Measurements from ENCODE around the gene BIN2.

Gene BIN2

GRCh38 chr12:51323966-51324895 lies at the start of gene BIN2:
BIN2 (minus strand) TSS chr12:51324174; CDS start chr12:51324102, 72 bp downstream.
- TF ChIP-seq, protein P1, sequence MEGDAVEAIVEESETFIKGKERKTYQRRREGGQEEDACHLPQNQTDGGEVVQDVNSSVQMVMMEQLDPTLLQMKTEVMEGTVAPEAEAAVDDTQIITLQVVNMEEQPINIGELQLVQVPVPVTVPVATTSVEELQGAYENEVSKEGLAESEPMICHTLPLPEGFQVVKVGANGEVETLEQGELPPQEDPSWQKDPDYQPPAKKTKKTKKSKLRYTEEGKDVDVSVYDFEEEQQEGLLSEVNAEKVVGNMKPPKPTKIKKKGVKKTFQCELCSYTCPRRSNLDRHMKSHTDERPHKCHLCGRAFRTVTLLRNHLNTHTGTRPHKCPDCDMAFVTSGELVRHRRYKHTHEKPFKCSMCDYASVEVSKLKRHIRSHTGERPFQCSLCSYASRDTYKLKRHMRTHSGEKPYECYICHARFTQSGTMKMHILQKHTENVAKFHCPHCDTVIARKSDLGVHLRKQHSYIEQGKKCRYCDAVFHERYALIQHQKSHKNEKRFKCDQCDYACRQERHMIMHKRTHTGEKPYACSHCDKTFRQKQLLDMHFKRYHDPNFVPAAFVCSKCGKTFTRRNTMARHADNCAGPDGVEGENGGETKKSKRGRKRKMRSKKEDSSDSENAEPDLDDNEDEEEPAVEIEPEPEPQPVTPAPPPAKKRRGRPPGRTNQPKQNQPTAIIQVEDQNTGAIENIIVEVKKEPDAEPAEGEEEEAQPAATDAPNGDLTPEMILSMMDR (IDR thresholded peaks at IDR 0.05; ENCODE audit: insufficient read depth, low read depth, low read length, missing control alignments), result no peak
- DNase-seq (ENCODE audit: low read depth), result peak; percentile 92
- peak within 1 kb of the TSS; percentile 61 for H3K4me3 ChIP-seq (ENCODE audit: low read depth, low read length)

DNA sequence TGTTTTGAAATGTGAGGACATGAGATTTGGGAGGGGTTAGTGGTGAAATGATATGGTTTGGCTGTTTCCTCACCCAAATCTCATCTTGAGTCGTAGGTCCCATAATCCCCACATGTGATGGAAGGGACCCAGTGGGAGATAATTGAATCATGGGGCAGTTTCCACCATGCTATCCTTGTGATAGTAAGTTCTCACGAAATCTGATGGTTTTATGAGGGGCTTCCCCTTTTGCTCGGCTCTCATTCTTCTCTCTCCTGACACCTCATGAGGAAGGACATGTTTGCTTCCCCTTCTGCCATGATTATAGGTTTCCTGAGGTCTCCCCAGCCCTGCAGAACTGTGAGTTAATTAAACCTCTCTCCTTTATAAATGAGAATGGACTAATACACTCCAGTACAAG lies 49.2 kb upstream of the BIN2 start:
- no peak overlapping the region for H3K4me3 ChIP-seq (ENCODE audit: low read depth, low read length)
- DNase-seq (ENCODE audit: low read depth), result no peak
- TF ChIP-seq, protein P1 (IDR thresholded peaks at IDR 0.05; ENCODE audit: insufficient read depth, low read depth, low read length, missing control alignments), result no peak

- TF ChIP-seq, protein P1 (IDR thresholded peaks at IDR 0.05; ENCODE audit: insufficient read depth, low read depth, low read length, missing control alignments), result no peak
- no peak overlapping the region for H3K4me3 ChIP-seq (ENCODE audit: low read depth, low read length)
- no peak for DNase-seq (ENCODE audit: low read depth)
These were observed 48.0 kb upstream of the BIN2 start for GRCh38 chr12:51372021-51372420.

DNA sequence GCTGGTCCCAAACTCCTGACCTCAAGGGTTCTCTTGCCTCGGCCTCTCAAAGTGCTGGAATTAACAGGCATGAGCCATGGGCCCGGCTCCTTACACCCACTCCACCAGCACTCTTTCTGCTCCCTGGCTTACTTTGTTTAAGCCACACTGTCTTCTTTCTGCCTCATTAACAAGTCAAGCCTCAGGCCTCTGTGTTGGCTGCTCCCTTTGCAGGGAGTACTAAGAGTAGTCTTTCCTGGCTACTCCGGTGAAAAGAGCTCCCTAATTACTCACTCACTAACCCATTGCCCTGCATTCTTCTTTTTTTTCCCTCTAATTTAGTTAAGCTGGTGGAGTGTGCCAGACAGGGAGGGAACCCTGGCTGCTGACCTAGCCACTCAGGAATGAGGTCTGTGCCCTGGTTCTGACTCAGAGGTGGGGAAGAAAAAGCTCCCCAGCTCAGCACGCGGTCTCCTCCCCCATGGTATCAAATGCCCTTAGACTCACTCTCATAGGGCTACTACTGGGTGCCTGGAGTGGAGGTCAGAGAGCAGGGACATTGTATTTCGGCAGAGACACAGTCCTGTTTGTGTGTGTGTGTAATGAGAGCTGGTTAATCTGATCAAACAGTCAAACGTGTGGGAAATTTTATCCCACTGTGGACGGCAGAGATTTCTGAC lies 47.5 kb upstream of the BIN2 start:
- TF ChIP-seq, protein P1 (IDR thresholded peaks at IDR 0.05; ENCODE audit: insufficient read depth, low read depth, low read length, missing control alignments), result no peak
- no peak for DNase-seq (ENCODE audit: low read depth)
- no peak overlapping the region for H3K4me3 ChIP-seq (ENCODE audit: low read depth, low read length)

- TF ChIP-seq, protein P1 (IDR thresholded peaks at IDR 0.05; ENCODE audit: insufficient read depth, low read depth, low read length, missing control alignments), result no peak
- H3K4me3 ChIP-seq (ENCODE audit: low read depth, low read length), result no peak overlapping the region
- no peak for DNase-seq (ENCODE audit: low read depth)
These were observed 46.7 kb upstream of the BIN2 start for GRCh38 chr12:51370667-51371066.

DNA sequence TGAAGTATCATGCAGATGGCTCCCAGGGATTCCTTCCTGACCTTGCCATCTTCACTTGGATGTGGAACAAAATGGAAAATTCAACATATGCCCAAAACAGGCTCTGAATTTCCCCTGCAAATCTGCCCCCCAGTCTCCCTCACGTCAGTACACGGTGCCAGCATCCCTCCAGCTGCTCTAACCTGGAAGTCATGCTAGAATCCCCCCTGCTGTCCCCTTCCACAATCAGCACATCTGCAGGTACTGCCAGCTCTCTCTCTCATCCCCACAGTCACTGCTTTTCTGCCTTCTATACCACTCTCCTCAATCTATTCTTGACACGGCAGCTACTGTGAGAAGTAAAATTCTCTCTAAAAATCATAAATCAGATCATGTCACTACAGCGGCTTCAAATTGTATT lies 45.6 kb upstream of the BIN2 start:
- H3K4me3 ChIP-seq (ENCODE audit: low read depth, low read length), result peak overlapping the region; percentile 1; the same call in 1 of the 2 replicates
- TF ChIP-seq, protein P1 (IDR thresholded peaks at IDR 0.05; ENCODE audit: insufficient read depth, low read depth, low read length, missing control alignments), result no peak
- no peak for DNase-seq (ENCODE audit: low read depth)

Data from GM12865 (cell line).